DMS153 treated with DMSO at 0.1 percent for 48 hours (cell line): Measurements from ENCODE around the gene CHCT1.

Source experiments
- DNase-seq: peaks from one replicate; lab custom pipeline; 2025; ENCODE audit not compliant: unreplicated experiment; lab: John Stamatoyannopoulos, UW

Gene CHCT1

GRCh38 chr17:60439501-60439900 lies 17.2 kb downstream of the CHCT1 start:
- DNase-seq: no peak

- no peak for DNase-seq
Measured at GRCh38 chr17:60442271-60443173, 20.2 kb downstream of the CHCT1 start.

GRCh38 chr17:60443713-60444112 lies 21.4 kb downstream of the CHCT1 start:
- no peak for DNase-seq

- no peak for DNase-seq
Measured at GRCh38 chr17:60445144-60445543, 22.9 kb downstream of the CHCT1 start.

GRCh38 chr17:60447375-60447774 lies 25.1 kb downstream of the CHCT1 start:
- no peak for DNase-seq

- DNase-seq: no peak
Measured at GRCh38 chr17:60451071-60451470, 28.8 kb downstream of the CHCT1 start.

GRCh38 chr17:60451965-60452364 lies 29.7 kb downstream of the CHCT1 start:
- DNase-seq: no peak

- DNase-seq: no peak
Measured at GRCh38 chr17:60455378-60455777, 33.1 kb downstream of the CHCT1 start.

- no peak for DNase-seq
Measured at GRCh38 chr17:60457148-60457547, 34.9 kb downstream of the CHCT1 start.

- DNase-seq: no peak
Measured at GRCh38 chr17:60461584-60461983, 39.3 kb downstream of the CHCT1 start.

GRCh38 chr17:60463157-60463835 lies 41.0 kb downstream of the CHCT1 start:
- no peak for DNase-seq

GRCh38 chr17:60464343-60464742 lies 42.1 kb downstream of the CHCT1 start:
- no peak for DNase-seq

GRCh38 chr17:60468371-60468770 lies 46.1 kb downstream of the CHCT1 start:
- DNase-seq: no peak

GRCh38 chr17:60471451-60471850 lies 49.2 kb downstream of the CHCT1 start:
- DNase-seq: no peak

GRCh38 chr17:60472449-60472848 lies 50.2 kb downstream of the CHCT1 start:
- DNase-seq: no peak

GRCh38 chr17:60473788-60474187 lies 51.5 kb downstream of the CHCT1 start:
- no peak for DNase-seq
